Thyroid gland (tissue), 4 donors: Measurements from ENCODE around the gene MOCS2. TPM values are rescaled to one million over a fixed set of nuclear protein-coding genes. Genes with fewer than 3 reads are reported as not detected.

ENCODE experiments used
- DNase-seq, 2 donors: peaks; one replicate each; pipeline ENCODE4 v3.0.0-alpha.2; 2019
- H3K27ac ChIP-seq, 3 donors: fragments of 200-600 bp; sonication (generic); 1 replicate in 2 of 3; 2 replicates in 1 of 3; pipeline ENCODE4 v1.5.1; 2016 to 2019; ENCODE audit warnings: mild to moderate bottlenecking in 1 of 3, moderate library complexity in 1 of 3
- H3K27me3 ChIP-seq: fragments of 200-600 bp; sonication (generic); one replicate; pipeline ENCODE4 v1.5.1; 2019
- H3K36me3 ChIP-seq, 2 donors: fragments of 200-600 bp; sonication (generic); one replicate each; pipeline ENCODE4 v1.5.1; 2016 to 2019
- H3K4me1 ChIP-seq, 2 donors: fragments of 200-600 bp; sonication (generic); one replicate each; pipeline ENCODE4 v1.5.1; 2017 to 2019
- H3K4me3 ChIP-seq, 3 donors: fragments of 200-600 bp; sonication (generic); replicated peaks in 1 of 3; 1 replicate in 2 of 3; 2 replicates in 1 of 3; pipeline ENCODE4 v1.5.1; 2016; ENCODE audit warnings: mild to moderate bottlenecking in 1 of 3
- H3K9me3 ChIP-seq: fragments of 200-600 bp; sonication (generic); one replicate; pipeline ENCODE4 v1.5.1; 2017
- CTCF ChIP-seq, 6 experiments: fragments of 200-600 bp in 3 of 6; fragments of 450-650 bp in 3 of 6; sonication (generic) in 3 of 6; IDR thresholded peaks; one replicate each; pipeline ENCODE4 v1.5.1; 2016 to 2019; ENCODE audit warnings: antibody characterized with exemption in 6 of 6, mild to moderate bottlenecking in 2 of 6, inconsistent platforms in 1 of 6, moderate library complexity in 1 of 6
- POLR2A ChIP-seq, 2 donors: fragments of 450-650 bp; IDR thresholded peaks; one replicate each; pipeline ENCODE4 v1.6.1; 2017; ENCODE audit warnings: antibody characterized with exemption in 2 of 2, mild to moderate bottlenecking in 2 of 2, moderate library complexity in 1 of 2
- WGBS, 2 donors: methylation state at CpG; one replicate each; pipeline ENCODE4 v1.1.5; 2017; 5-methylcytosine and 5-hydroxymethylcytosine counted together
- intact Hi-C: fragments of 100-400 bp; cut with DNase I; formaldehyde crosslinking; loops from one replicate; pipeline ENCODE4 v1.15.1; 2023
- total RNA-seq, 4 donors: library from RNA; depleted of rRNA; stranded (reverse); fragments of >200 nt; gene quantifications; one replicate each; pipeline ENCODE4 v1.2.3, GENCODE V29; 2016

Gene MOCS2
- total RNA-seq, 4 donors from 2014 or later = 48.5 to 76.3 (median 62.9) TPM

- H3K4me3 ChIP-seq = no peak overlapping the region
- no peak for DNase-seq
- no peak for TF ChIP-seq CTCF (IDR thresholded peaks at IDR 0.05)
- TF ChIP-seq POLR2A (IDR thresholded peaks at IDR 0.05) = no peak
- no peaks in the 10 kb centered on the region for H3K4me1 ChIP-seq
- WGBS, 2 donors = 89 to 95% methylated on average over 3 of the region's 3 CpGs
- H3K27me3 ChIP-seq = no peaks in the 10 kb centered on the region
- no peak overlapping the region for H3K27ac ChIP-seq
- H3K9me3 ChIP-seq = no peaks in the 10 kb centered on the region
- intact Hi-C loops = no loop called here
- H3K36me3 ChIP-seq = peaks cover 0 to 4% of the 10 kb centered on the region in 2 donors
These were observed 45.8 kb downstream of the MOCS2 start for GRCh38 chr5:53063791-53064190.

GRCh38 chr5:53063176-53063575, 46.4 kb downstream of the MOCS2 start:
- Histone ChIP-seq H3K36me3 (peaks cover 0 to 4% of the 10 kb centered on the region in 2 donors), H3K27me3 (no peaks in the 10 kb centered on the region), H3K9me3 (no peaks in the 10 kb centered on the region), H3K4me1 (no peaks in the 10 kb centered on the region), H3K4me3 (no peak overlapping the region), H3K27ac (no peak overlapping the region)
- 53 to 94% methylated on average over 2 of the region's 2 CpGs for WGBS, 2 donors
- intact Hi-C loops = no loop called here
- no peak for TF ChIP-seq POLR2A (IDR thresholded peaks at IDR 0.05)
- no peak for TF ChIP-seq CTCF (IDR thresholded peaks at IDR 0.05)
- DNase-seq = no peak

- Histone ChIP-seq H3K9me3 (no peaks in the 10 kb centered on the region), H3K27ac (no peak overlapping the region), H3K27me3 (no peaks in the 10 kb centered on the region), H3K4me1 (no peaks in the 10 kb centered on the region), H3K36me3 (peaks cover 0 to 4% of the 10 kb centered on the region in 2 donors), H3K4me3 (no peak overlapping the region)
- WGBS, 2 donors = 91 to 93% methylated on average over 5 of the region's 5 CpGs
- no peak for DNase-seq
- no peak for TF ChIP-seq POLR2A (IDR thresholded peaks at IDR 0.05)
- no peak for TF ChIP-seq CTCF (IDR thresholded peaks at IDR 0.05)
- intact Hi-C loops = no loop called here
These were observed 50.3 kb downstream of the MOCS2 start for GRCh38 chr5:53059281-53059680.

GRCh38 chr5:53055365-53055764, 54.2 kb downstream of the MOCS2 start:
- Histone ChIP-seq H3K9me3 (no peaks in the 10 kb centered on the region), H3K27ac (no peak overlapping the region), H3K4me3 (no peak overlapping the region), H3K36me3 (no peaks in the 10 kb centered on the region), H3K4me1 (no peaks in the 10 kb centered on the region), H3K27me3 (no peaks in the 10 kb centered on the region)
- WGBS, 2 donors = 76 to 85% methylated on average over 5 of the region's 5 CpGs
- intact Hi-C loops = no loop called here
- TF ChIP-seq POLR2A (IDR thresholded peaks at IDR 0.05) (no peak), CTCF (IDR thresholded peaks at IDR 0.05) (no peak)
- DNase-seq = no peak

- intact Hi-C loops = no loop called here
- Histone ChIP-seq H3K36me3 (no peaks in the 10 kb centered on the region), H3K4me3 (no peak overlapping the region), H3K9me3 (no peaks in the 10 kb centered on the region), H3K27ac (no peak overlapping the region), H3K4me1 (no peaks in the 10 kb centered on the region), H3K27me3 (no peaks in the 10 kb centered on the region)
- TF ChIP-seq POLR2A (IDR thresholded peaks at IDR 0.05) (no peak), CTCF (IDR thresholded peaks at IDR 0.05) (no peak)
- DNase-seq = no peak
- 89 to 92% methylated on average over 4 of the region's 4 CpGs for WGBS, 2 donors
These were observed 56.2 kb downstream of the MOCS2 start for GRCh38 chr5:53053364-53053763.
